Measurements from ENCODE around the gene TCF4.

Gene TCF4

DNA sequence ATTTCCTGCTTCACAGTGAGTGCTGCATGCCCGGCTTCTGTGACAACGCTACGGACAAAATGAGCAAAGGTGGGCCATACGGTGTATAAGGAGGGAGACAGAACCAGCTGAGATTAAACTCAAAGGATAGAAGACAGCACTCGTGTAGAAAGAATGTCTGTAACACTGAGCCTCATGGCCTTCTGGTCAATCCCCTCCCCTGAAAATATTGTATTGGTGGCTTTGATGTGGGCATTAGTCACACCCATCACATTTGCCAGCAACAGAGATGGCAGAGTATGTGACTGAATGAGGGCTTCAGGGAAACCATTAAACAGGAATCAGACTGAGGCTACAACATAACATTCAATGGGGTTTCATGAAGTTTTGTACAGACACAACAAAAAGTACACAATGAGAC lies 341.0 kb downstream of the TCF4 start:
- DNase-seq, result no peak

DNA sequence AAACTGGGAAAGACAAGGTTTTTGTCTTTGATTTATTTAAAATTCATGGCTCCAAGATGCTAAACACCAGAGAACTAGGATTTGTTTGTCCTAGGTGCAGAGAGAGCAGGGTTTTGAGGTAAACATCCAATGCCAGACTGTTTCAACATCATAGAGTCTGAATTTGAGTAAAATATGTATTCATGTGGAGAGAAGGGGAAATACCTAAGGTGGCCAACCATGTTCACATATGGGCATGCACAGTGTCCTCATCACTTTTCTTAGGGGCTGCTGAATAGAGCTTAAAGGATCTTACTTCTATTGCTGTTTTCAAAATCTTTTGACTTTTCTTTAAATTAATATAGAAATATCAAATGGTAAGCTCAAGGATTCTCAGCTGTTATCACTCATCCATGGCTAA lies 341.7 kb downstream of the TCF4 start:
- DNase-seq, result no peak

DNA sequence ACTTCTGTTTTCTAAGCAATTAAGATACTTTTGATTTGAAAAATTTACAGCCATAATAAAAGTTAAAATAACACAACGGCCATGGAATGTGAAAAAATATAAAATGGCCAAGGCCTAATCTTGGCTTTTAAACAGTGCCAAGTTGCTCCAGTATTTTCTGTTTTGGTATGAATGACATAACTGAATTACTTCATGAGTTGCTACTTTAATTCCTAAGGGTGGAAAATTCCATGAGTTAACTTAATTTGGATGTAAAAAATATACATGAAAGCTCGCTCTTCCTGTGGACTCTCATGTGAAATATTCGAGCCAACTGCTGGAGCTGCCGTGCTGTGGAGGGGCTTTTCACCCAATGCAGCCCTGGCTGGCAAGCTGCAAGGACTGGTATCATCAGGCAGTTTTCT lies 342.8 kb downstream of the TCF4 start:
- no peak for DNase-seq

DNA sequence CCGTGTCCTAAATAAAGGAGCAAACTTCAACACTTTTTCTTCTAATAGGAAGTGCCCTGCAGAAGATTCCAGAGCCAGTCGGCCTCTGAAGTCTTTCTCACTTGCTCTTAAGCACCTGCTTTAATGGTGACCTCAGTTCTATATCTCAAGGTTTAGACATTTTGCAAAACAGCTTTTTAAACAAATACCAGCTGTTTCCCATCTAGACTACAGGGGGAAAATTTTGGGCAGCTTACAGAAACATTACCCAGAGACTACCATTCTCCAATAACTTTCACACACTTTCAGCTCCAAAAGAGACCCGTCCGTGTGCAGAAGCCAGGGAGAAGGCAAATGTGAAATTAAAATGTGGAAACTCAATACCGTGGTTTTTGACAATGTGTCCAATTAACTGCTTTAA lies 343.4 kb downstream of the TCF4 start:
- peak; percentile 60 for DNase-seq

DNA sequence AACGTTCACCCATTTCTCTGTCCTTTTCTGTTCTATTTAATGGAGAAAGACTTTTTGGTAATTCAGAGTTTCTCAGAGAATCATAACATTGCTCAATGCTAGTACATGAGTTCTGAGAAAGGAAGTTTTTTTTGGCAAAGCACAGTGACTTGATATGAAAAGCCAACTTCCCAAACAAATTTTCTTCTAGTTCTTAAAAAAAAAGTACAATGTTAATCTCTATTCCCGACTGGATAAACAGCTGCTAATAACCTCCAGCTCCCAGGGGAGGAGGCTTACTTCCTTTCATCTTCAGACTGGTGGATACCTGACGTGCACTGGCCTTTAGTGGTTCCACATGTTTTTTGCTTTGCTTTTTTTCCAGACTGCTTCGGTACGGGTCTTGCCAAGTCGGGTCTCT lies 344.1 kb downstream of the TCF4 start:
- no peak for DNase-seq

DNA sequence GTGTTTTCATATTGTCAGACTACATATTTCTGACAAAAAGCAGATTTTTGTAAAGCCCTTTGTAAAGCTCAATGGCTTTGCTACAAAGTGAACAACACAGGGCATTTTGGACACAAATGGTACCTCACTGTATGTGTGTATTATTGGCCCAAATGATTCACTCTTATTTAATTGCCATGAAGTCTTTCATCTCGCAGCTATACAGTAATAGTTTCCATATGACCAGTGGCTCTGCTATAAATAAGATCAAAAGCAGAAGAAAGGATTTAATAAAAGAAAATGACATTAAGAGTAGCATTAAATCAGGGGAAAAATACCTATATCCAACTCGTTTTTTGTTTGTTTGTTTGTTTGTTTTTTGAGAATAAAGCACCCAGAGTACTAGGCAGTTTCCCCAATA lies 344.7 kb downstream of the TCF4 start:
- no peak for DNase-seq

DNA sequence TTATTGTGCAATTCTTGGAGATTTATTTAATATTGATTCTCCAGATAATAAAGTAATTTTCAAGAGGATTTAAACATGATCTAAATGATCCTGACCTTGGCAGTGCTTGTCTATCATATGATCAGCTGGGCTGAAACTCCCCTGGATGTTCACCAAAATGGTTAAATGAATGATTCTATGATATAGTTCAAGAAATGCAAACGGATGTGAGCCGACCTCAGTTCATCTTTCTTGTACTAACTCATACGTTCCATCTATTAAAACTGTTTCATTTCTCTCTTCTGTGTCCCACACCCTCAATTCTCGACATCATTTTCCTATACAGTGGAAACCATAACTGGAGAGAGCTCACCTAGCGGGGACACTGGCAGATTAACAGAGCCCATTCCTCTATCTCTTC lies 347.0 kb downstream of the TCF4 start:
- DNase-seq, result no peak

DNA sequence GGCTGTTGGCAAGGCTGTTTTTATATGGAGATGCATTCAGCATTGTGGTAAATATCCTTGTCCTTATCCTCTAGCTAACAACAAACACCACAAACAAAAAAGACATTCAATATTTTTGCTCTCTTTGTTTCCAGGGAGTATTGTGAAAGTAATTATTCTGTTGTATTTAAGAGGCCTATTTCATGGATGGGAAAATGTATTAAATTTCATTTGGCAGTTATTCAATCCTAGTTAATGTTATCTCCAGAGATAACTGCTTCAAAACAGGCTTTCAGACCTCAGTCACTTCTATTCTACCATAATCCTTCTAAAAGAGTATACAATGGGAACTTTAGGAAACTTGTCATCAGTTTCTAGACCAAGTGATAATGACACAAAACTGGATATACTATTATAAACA lies 348.3 kb downstream of the TCF4 start:
- peak; percentile 38 for DNase-seq

DNA sequence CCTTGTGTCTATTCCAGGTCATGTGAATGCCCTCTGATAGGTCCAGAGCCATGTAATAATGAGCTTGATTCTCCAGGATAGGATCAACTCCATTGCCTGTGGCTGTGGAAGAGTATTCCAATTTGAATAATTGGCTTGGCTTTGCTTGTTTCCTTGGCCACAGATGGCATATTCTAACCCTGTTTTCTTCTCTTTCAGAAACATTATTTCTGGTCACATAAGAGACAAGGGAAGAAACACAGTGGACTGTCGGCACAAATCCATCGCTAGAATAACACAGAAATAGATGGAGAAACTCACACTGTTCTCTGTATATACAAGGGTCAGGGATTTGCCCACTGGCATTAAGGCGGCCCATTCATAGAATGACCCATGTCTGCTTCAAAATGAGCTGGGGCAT lies 350.3 kb downstream of the TCF4 start:
- DNase-seq, result no peak

DNA sequence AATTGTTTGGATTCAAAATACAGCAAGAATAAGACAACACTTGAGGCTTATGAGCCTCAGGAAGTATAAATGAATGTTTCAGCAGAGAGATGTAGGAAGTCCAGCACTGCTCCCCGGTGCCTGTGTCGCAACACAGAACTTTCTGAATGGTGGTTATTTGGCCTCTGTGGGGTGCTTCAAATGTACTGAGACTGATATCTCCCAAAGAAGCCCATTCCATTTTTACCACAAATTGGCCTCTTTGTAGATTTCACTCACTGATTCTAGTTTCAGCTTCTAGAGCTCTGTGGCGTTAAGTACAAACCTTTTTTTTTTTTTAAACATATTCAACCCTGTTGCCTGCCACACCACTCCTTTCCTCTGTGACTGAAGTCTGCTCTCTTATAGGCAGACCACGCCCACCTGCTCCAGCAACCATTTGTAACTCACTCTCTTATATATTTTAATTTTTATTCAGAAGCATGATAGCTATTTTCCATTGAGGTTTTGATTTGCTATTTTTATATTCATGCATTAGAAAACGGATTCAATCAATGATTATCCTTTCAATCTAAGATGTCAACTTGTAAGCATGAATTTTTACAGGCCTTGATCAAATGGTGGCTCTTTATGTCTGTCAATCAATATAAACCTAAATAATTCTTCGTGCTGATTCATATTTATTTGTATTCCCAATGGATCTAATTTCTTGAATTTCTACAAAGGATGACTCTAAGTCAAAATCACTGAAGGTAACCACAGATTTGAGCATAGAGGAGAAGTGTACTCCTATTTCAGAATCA lies 351.7 kb downstream of the TCF4 start:
- DNase-seq, result no peak

DNA sequence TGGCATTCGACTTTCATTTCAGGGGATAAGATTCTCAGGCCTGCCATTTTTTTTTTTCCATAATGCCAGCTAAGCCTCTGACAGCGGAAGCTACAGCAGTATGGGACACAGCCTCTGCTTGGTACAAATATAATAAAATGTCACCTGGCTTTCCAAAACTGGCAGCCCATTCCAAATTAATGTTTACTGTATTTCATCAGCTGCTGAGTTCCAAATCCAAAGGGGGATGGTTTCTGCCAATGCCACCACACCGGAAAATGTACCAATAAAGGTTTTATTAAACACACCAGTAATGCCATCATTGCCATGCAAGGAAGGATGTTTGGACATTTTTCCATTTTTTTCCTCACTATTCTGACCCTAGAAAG lies 352.9 kb downstream of the TCF4 start:
- no peak for DNase-seq

DNA sequence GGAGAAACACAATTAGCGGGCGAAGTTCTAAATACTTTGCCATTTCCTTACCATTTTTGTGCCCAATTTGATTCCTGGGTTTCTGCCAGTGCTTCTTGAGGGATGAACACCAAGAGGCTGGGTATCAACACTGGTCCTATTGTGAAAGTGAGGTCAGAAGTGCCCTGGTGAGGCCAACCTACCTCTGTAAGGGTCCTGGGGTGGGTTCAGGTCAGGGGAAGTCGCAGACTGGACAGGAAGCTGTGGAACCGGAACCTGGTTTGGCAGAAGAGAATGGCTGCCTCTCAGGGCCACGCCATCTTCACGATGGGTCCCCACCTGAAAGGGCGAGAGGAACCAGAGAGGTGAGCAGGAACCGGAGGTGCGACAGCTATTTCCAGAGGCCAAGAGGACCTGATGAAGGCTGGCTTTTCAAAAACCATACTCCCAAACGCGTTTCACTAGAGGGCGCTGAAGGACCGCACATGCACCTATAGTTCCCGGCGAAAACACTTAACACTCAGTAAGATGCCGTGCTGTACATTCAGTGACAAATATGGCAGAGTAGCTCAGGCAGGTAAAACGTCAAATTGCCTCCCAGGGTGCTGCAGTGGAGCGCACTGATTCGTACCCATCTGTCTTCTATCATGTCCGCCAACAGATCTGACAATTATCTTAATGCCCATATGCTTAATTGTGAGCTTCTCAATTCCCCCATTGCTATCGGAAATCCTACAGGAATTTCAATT lies 353.5 kb downstream of the TCF4 start:
- peak; percentile 95 for DNase-seq

DNA sequence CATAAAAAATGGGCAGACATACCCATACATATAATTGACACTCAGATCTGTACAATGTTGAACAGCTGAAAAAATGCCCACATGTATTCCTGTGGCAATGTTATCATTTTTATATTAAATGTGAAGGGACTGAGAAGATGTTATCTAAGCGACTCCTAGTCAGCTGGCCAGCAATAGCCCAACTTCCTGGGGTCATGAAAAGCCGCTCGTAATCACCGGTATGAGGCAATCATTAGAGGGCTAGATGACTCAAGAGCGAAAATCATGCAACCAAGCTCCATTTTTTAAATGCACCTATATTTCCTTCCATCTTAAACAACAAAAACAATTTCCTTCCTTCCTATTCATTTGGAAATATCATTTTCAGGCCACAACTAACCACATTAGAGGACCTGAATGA lies 354.1 kb downstream of the TCF4 start:
- DNase-seq, result no peak

DNA sequence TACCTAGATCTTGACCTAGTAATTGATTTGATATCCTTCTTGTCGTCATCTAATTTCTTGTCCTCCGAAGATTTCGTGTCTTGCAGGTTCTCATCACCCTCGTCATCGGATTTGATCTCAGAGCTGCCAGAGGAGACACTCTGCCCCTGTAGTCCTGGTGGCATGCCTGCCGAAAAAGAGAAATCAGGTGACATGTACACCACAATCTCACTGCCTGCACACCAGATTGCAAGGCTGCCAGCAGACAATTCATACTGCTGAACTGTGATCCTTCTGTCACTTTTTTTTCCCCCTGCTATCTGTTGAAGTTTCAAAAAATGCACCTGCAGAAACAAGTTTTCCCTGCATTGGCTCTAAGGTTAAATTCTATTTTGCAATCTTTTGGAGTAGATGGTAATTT lies 355.5 kb downstream of the TCF4 start:
- no peak for DNase-seq

DNA sequence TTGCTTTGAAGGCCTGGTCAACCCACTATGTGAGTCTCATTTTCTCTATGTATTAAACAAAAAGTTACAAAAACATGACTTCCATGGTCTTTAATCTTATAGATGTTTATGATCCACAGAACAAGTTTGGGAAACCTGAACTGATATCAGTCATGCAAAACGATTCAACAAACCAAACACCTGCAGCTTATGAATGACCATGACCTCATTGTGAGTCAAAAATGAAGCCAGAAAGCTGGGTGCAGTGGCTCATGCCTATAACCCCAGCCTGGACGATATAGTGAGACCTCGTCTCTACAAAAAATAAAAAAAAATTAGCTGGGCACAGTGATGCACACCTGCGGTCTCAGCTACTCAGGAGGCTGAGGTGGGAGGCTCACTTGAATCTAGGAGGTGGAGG lies 358.3 kb downstream of the TCF4 start:
- no peak for DNase-seq

DNA sequence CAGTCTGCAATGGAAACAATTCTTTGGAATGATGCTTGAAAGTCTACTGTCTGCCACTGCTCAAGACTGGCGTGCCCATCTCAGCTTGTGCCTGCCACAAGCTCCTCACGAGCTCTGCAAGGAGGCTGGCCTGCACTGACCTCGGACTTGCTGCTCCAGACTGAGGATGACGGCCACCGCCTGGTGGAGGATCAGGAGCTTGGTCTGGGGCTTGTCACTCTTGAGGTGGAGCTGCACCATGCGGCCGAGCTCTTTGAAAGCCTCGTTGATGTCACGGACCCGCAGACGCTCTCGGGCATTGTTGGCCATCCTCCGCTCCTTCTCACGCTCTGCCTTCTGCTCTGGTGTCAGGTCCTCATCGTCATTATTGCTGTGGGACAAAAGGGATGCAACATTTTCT lies 359.3 kb downstream of the TCF4 start:
- no peak for DNase-seq

DNA sequence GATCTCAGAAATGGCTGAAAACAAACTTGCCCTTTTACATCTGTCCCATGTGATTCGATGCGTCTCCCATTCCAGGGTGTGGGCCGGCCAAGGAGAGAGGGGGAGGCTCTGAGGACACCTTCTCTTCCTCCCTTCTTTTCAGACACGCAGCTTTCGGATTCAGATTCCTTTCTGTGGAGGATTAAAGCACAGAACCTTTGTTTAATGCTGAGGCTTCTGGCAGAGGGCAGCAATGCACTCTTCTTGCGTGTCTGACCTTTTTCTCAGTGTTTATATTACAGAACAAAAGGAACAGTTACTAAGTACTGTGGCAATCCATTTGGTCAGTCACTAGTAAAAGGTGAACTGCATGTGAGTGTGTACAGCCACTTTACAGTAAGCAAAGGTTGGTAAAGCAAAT lies 359.8 kb downstream of the TCF4 start:
- no peak for DNase-seq

DNA sequence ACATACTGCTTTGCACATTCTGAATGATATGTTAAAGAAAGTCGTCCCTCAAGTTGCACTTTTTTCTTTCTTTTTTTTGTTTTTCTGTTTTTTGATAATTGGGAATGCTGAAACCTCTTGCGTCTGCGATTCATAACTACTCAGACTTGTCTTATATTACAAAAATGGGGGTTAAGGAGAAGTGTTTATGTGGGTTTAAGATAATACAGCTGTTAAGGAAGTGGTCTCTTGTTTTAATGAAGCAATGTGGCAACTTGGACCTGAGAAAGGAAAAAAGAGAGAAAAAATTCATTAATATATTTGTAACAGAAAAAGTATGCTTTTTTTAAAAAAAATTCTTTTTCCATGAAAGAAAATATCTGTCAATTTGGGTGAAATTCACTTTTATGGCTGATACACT lies 360.2 kb downstream of the TCF4 start:
- no peak for DNase-seq

DNA sequence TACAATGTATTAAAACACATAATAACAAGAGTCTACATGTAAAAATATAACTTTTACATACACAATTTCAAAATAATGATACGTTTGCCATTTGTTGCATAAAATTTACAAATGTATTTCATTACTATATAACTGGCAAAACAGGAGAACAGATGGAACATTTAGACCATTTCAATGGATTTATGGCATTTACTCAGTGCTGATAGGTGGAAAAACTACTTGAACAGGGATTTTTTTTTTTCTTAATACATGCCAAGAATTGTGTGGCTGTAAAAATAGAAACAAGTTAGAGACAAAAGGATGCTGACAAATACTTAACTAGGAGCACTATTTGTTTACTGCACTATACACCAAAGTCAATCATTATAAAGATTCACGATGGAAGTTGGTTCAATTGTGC lies 361.9 kb downstream of the TCF4 start:
- no peak for DNase-seq

DNA sequence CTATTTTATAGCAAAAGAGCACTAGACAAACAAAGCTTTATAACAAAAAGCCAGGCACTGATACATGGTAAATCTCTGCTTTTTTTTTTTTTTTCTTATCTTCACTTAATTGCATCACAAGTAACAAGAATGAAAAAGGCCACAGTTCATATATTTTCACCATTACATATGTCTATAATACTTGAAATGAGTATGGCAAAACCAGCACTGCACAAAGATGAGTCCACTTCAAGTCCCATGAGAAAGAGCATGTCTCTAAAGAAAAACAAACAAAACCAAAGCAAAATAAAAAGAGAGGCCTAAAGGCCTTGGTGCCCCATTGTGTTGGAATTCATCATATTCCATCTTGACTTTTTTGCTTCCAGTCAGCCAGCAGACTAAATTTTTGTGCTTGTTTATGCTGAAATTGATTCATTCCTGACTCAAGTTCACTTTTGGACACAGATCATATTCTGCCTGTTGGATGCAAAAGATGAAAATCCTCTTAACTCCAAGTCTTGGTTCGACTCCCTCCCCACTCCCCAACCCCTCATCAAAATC lies 363.8 kb downstream of the TCF4 start:
- no peak for DNase-seq

DNA sequence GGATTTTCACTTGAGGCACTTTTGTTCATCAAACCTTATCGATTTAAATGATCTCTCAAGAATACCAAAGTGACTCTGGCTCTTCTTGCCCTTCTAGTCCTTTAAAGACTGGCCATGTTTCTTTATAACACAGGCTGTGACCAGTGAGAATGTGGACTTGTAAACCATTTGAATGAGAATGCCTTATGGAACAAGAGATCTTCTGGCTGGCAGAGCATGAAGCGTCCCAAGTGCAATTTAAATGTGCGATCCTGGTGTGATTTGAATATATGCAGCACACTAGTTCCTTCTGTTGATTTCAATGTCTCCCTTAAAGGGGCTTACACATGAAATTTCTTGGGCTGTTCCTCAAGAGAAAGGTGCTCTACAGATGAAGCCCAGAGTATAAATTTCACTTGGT lies 366.4 kb downstream of the TCF4 start:
- DNase-seq, result no peak

DNA sequence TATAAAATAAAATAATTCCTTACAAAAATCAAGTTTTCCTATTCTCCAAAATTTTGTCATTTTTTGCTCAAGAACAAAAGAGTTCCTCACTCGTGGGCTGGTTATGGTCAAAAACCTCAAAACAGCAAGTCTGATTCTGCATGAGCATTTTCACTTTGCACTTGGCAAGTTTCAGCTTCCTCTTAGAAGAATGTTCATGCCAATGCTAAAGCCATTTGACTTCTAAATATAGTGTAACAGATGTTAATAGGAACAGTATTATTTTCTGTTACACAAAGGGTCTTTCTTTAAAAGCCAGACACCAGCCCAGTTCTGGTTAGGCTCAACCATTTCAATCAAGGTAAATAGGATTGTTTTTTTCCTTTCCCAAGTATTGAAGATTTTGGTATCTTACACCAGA lies 367.5 kb downstream of the TCF4 start:
- no peak for DNase-seq

DNA sequence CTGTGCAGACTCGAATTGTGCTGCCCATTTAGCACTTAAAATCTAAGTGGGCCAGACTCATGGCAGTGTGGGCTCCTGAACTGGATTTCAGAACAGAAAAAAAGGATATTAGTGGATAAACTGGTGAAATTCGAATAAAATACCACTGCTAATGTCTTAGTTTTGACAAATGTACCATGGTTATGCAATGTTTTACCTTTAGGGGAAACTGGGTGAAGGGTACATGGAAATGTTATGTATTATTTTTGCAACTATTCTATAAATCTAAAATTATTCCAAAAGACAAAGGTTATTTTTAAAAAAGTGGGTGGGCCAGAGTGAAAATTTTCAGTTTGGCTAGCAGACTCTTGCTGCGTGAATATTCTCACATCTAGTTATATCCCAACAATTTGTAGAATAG lies 368.2 kb downstream of the TCF4 start:
- no peak for DNase-seq

DNA sequence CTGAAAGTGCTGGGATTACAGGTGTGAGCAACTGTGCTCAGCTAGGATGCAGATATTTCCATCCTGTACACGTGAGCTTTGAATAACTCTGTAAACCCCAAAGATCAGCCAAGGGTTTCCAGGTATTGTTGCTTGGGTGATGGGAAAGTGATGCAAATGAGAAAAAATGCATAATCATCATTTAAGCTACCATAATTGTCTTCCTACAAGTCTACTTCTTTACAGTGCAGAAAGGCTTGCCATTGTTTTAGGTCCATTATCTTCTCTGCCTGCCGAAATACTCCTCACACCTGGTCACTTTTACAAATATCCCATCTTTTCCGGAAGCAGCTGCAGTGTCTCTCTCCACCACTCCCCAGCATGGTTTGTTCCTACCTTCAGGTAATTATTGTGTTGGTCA lies 368.9 kb downstream of the TCF4 start:
- DNase-seq, result peak; percentile 8

DNA sequence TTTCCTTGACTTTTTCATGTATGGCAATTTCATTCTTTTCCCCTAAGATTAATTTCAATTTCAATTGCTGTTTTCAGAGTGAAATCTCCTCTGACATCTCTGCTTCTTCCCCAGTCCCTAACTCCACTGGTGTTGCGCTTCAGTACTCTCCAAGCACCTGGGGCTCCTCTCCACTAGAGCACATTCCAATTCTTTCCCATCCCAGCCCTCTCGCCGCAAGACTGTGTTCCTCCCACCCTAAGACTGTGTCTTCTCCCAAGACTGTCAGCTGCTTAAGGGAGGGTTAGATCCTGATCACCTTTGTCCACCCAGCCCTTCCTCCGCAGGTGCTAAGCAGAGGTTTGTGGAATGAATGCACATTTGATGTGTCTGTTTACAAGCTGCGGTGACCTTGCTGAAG lies 373.0 kb downstream of the TCF4 start:
- DNase-seq, result no peak

All from COR-L47 (cell line).